Measurements from ENCODE around the gene KLF1. TPM values are rescaled to one million over a fixed set of nuclear protein-coding genes. Genes with fewer than 3 reads are reported as not detected.

The KLF1 gene
- total RNA-seq, 1 experiment from 2014 or later, result not detected

GRCh38 chr19:12912571-12912970 lies 25.6 kb upstream of the KLF1 start:
- Histone ChIP-seq H3K4me2 (ENCODE audit: low read length) (no peak overlapping the region), H3K27me3 (ENCODE audit: insufficient read depth, low read length) (no peaks in the 10 kb centered on the region), H3K9ac (ENCODE audit: low read length) (no peak overlapping the region)

More at GRCh38 chr19:12912571-12912970, 25.6 kb upstream of the KLF1 start:
- Histone ChIP-seq H3K9me3 (ENCODE audit: control insufficient read depth in 1 of 2, insufficient read depth in 1 of 2, low read depth in 1 of 2, low read length in 2 of 2) (no peaks in the 10 kb centered on the region), H3K4me3 (replicated peaks in 1 of 2; ENCODE audit: low read depth in 1 of 2, low read length in 2 of 2) (no peak overlapping the region), H3K79me2 (ENCODE audit: insufficient read depth, low read length) (no peaks in the 10 kb centered on the region), H3K27ac (ENCODE audit: low read depth, low read length) (no peak overlapping the region), H2AFZ (ENCODE audit: low read depth, low read length, poor library complexity, severe bottlenecking) (no peak overlapping the region), H4K20me1 (ENCODE audit: insufficient read depth) (no peaks in the 10 kb centered on the region), H3K9me2 (ENCODE audit: insufficient read depth) (no peaks in the 10 kb centered on the region), H3K4me1 (ENCODE audit: control insufficient read depth in 1 of 2, insufficient read depth in 2 of 2, low read length in 2 of 2) (no peaks in the 10 kb centered on the region), H3K36me3 (ENCODE audit: control insufficient read depth in 1 of 2, insufficient read depth in 2 of 2, low read length in 2 of 2) (no peaks in the 10 kb centered on the region)
- ChIA-PET CTCF (no interaction called here), RAD21 (ENCODE audit: low non-redundant PET in 1 of 2, low total read pairs in 2 of 2, uncharacterized antibody in 2 of 2, unreplicated experiment in 2 of 2) (no interaction called here), POLR2A (no interaction called here)
- intact Hi-C loops (cut with micrococcal nuclease), result no loop called here
- DNase-seq (ENCODE audit: low read depth, low spot score) (no peak), ATAC-seq (no peak)
- TF ChIP-seq REST (IDR thresholded peaks at IDR 0.05; ENCODE audit: low read depth) (no peak), ZBTB33 (IDR thresholded peaks at IDR 0.05; ENCODE audit: extremely low read depth, insufficient replicate concordance, low read length) (no peak), CEBPB (IDR thresholded peaks at IDR 0.05; ENCODE audit: low read depth) (no peak), ELF1 (IDR thresholded peaks at IDR 0.05; ENCODE audit: borderline replicate concordance, low read depth) (no peak), CBX3 (IDR thresholded peaks at IDR 0.05; ENCODE audit: low read depth) (no peak), RAD21 (IDR thresholded peaks at IDR 0.05; ENCODE audit: low read depth) (no peak), EGR1 (IDR thresholded peaks at IDR 0.05; ENCODE audit: low read depth) (no peak), CTCF (IDR thresholded peaks at IDR 0.05 in 2 of 3, conservative IDR thresholded peaks at IDR 0.05 in 1 of 3; ENCODE audit: borderline replicate concordance in 1 of 3, insufficient read depth in 1 of 3, low read depth in 2 of 3, low read length in 2 of 3) (no peak)
- no TSS peak for BruUV-seq (replicated peaks)
